IMR-90 (cell line): ENCODE results near the gene ADCY5.

Experiments used
- CEBPB ChIP-seq: IDR thresholded peaks from 2 replicates; pipeline ENCODE4 v1.6.1; 2012; ENCODE audit warnings: low read depth, low read length, improper control_type of control experiment
- CHD1 ChIP-seq: IDR thresholded peaks from 2 replicates; pipeline ENCODE4 v1.6.1; 2012; ENCODE audit warnings: low read depth, low read length, improper control_type of control experiment
- CTCF ChIP-seq: conservative IDR thresholded peaks from 2 replicates; pipeline ENCODE4 v1.5.1; 2012; ENCODE audit warnings: mild to moderate bottlenecking, low read depth, low read length, improper control_type of control experiment
- ELK1 ChIP-seq: fragments of 150-350 bp; IDR thresholded peaks from 2 replicates; pipeline ENCODE4 v1.6.1; 2016; ENCODE audit warnings: low read depth, mild to moderate bottlenecking, low read length, moderate library complexity, borderline replicate concordance
- FOS ChIP-seq: fragments of 150-350 bp; IDR thresholded peaks from 2 replicates; pipeline ENCODE4 v1.6.1; 2016; ENCODE audit warnings: low read depth, low read length
- MAFK ChIP-seq: IDR thresholded peaks from 2 replicates; pipeline ENCODE4 v1.6.1; 2012; ENCODE audit warnings: low read depth, low read length, improper control_type of control experiment
- MAZ ChIP-seq: IDR thresholded peaks from 2 replicates; pipeline ENCODE4 v1.6.1; 2012; ENCODE audit warnings: low read depth, mild to moderate bottlenecking, low read length, improper control_type of control experiment, moderate library complexity, borderline replicate concordance
- NFE2L2 ChIP-seq: fragments of 150-350 bp; IDR thresholded peaks from 2 replicates; pipeline ENCODE4 v1.6.1; 2016; ENCODE audit warnings: low read depth, mild to moderate bottlenecking, low read length
- POLR2A ChIP-seq: IDR thresholded peaks from 2 replicates; pipeline ENCODE4 v1.6.1; 2012; ENCODE audit warnings: mild to moderate bottlenecking, low read depth, low read length
- RAD21 ChIP-seq: IDR thresholded peaks from 2 replicates; pipeline ENCODE4 v1.6.1; 2012; ENCODE audit warnings: low read length, improper control_type of control experiment
- RCOR1 ChIP-seq: IDR thresholded peaks from 2 replicates; pipeline ENCODE4 v1.6.1; 2012; ENCODE audit warnings: mild to moderate bottlenecking, low read length, improper control_type of control experiment; ENCODE audit not compliant: insufficient replicate concordance
- RFX5 ChIP-seq: IDR thresholded peaks from 2 replicates; pipeline ENCODE4 v1.8.0; 2012; ENCODE audit warnings: low read depth, mild to moderate bottlenecking, low read length, moderate library complexity
- SMC3 ChIP-seq: fragments of 150-350 bp; IDR thresholded peaks from 2 replicates; pipeline ENCODE4 v1.6.1; 2016; ENCODE audit warnings: low read depth, mild to moderate bottlenecking, antibody characterized with exemption, low read length, moderate library complexity

- TF ChIP-seq CTCF (no peak), POLR2A (no peak), CEBPB (no peak), CHD1 (no peak), FOS (no peak), RCOR1 (no peak), SMC3 (no peak), RFX5 (no peak), NFE2L2 (no peak), MAFK (no peak), MAZ (no peak), RAD21 (no peak), ELK1 (no peak)
These were observed 87.8 kb downstream of the ADCY5 start for GRCh38 chr3:123361071-123361470.
